Body of pancreas (tissue), 4 donors: ENCODE data around the gene LYRM4.

Experiments used
- CTCF ChIP-seq, 7 experiments: fragments of 450-650 bp in 4 of 7; fragments of 200-600 bp in 3 of 7; sonication (generic) in 3 of 7; IDR thresholded peaks; one replicate each; pipeline ENCODE4 v1.5.1; 2016 to 2019; ENCODE audit warnings: antibody characterized with exemption in 7 of 7
- POLR2A ChIP-seq, 3 donors: fragments of 450-650 bp; IDR thresholded peaks; one replicate each; pipeline ENCODE4 v1.6.1; 2016; ENCODE audit warnings: antibody characterized with exemption in 3 of 3, mild to moderate bottlenecking in 2 of 3

GRCh38 chr6:5217356-5217755, 43.4 kb downstream of the LYRM4 start:
- TF ChIP-seq CTCF (IDR thresholded peaks at IDR 0.05): no peak
- no peak for TF ChIP-seq POLR2A (IDR thresholded peaks at IDR 0.05)
